Trophoblast cell (in vitro differentiated cells and primary cell): ENCODE results near the gene NR2F6.

Experiments used
- DNase-seq, 2 donors: peaks; one replicate each; pipeline ENCODE4 v3.0.0-alpha.2; 2016
- H2AFZ ChIP-seq: 2 replicates; pipeline ENCODE4 v1.6.1; 2013; ENCODE audit warnings: low read length, moderate library complexity, mild to moderate bottlenecking; ENCODE audit not compliant: insufficient read depth, poor library complexity
- H2AK5ac ChIP-seq: 2 replicates; pipeline ENCODE4 v1.6.1; 2013; ENCODE audit warnings: mild to moderate bottlenecking, low read length
- H2BK120ac ChIP-seq: 2 replicates; pipeline ENCODE4 v1.6.1; 2013; ENCODE audit warnings: low read length, mild to moderate bottlenecking, moderate library complexity; ENCODE audit not compliant: insufficient read depth, poor library complexity
- H2BK12ac ChIP-seq: 2 replicates; pipeline ENCODE4 v1.6.1; 2013; ENCODE audit warnings: mild to moderate bottlenecking, low read length, moderate library complexity
- H2BK5ac ChIP-seq: 2 replicates; pipeline ENCODE4 v1.6.1; 2013; ENCODE audit warnings: low read length, low read depth, moderate library complexity, mild to moderate bottlenecking; ENCODE audit not compliant: poor library complexity
- H3K14ac ChIP-seq: 2 replicates; pipeline ENCODE4 v1.6.1; 2013; ENCODE audit warnings: mild to moderate bottlenecking, low read length
- H3K18ac ChIP-seq: 2 replicates; pipeline ENCODE4 v1.6.1; 2013; ENCODE audit warnings: mild to moderate bottlenecking, low read length
- H3K23ac ChIP-seq: 2 replicates; pipeline ENCODE4 v1.6.1; 2013; ENCODE audit warnings: low read length
- H3K27ac ChIP-seq: 2 replicates; pipeline ENCODE4 v1.5.1; 2013; ENCODE audit warnings: low read depth, mild to moderate bottlenecking, inconsistent platforms, low read length, moderate library complexity
- H3K27me3 ChIP-seq: 2 replicates; pipeline ENCODE4 v1.6.1; 2013; ENCODE audit warnings: inconsistent platforms, mild to moderate bottlenecking, low read length, moderate library complexity; ENCODE audit not compliant: insufficient read depth
- H3K36me3 ChIP-seq, 2 experiments: 1 replicate in 1 of 2; 2 replicates in 1 of 2; pipeline ENCODE4 v1.6.1; 2013; ENCODE audit warnings: low read length in 2 of 2, mild to moderate bottlenecking in 2 of 2, moderate library complexity in 1 of 2; ENCODE audit not compliant: insufficient read depth in 2 of 2, control insufficient read depth in 1 of 2
- H3K4ac ChIP-seq: 2 replicates; pipeline ENCODE4 v1.6.1; 2013; ENCODE audit warnings: low read depth, mild to moderate bottlenecking, low read length, moderate library complexity
- H3K4me1 ChIP-seq, 2 experiments: 1 replicate in 1 of 2; 2 replicates in 1 of 2; pipeline ENCODE4 v1.6.1; 2013; ENCODE audit warnings: low read length in 2 of 2, mild to moderate bottlenecking in 2 of 2, moderate library complexity in 1 of 2; ENCODE audit not compliant: insufficient read depth in 2 of 2, control insufficient read depth in 1 of 2
- H3K4me2 ChIP-seq: 2 replicates; pipeline ENCODE4 v1.6.1; 2013; ENCODE audit warnings: inconsistent platforms, mild to moderate bottlenecking, low read length, moderate library complexity
- H3K4me3 ChIP-seq: 2 replicates; pipeline ENCODE4 v1.5.1; 2013; ENCODE audit warnings: mild to moderate bottlenecking, low read depth, low read length, inconsistent platforms
- H3K79me1 ChIP-seq: one replicate; pipeline ENCODE4 v1.6.1; 2013; ENCODE audit warnings: low read length
- H3K79me2 ChIP-seq: 2 replicates; pipeline ENCODE4 v1.6.1; 2013; ENCODE audit warnings: low read length, mild to moderate bottlenecking; ENCODE audit not compliant: control insufficient read depth, insufficient read depth, poor library complexity
- H3K9ac ChIP-seq: 2 replicates; pipeline ENCODE4 v1.6.1; 2013; ENCODE audit warnings: mild to moderate bottlenecking, low read length
- H3K9me3 ChIP-seq: 2 replicates; pipeline ENCODE4 v1.6.1; 2013; ENCODE audit warnings: low read depth, mild to moderate bottlenecking, control low read depth, inconsistent platforms, low read length; ENCODE audit not compliant: insufficient read depth
- H4K12ac ChIP-seq: 2 replicates; pipeline ENCODE4 v1.6.1; 2013; ENCODE audit warnings: low read depth, mild to moderate bottlenecking, low read length, moderate library complexity
- H4K8ac ChIP-seq: 2 replicates; pipeline ENCODE4 v1.6.1; 2013; ENCODE audit warnings: low read depth, mild to moderate bottlenecking, low read length, moderate library complexity
- H4K91ac ChIP-seq: one replicate; pipeline ENCODE4 v1.6.1; 2013; ENCODE audit warnings: low read depth, mild to moderate bottlenecking, low read length, moderate library complexity
- WGBS: extraction: QIAGEN DNeasy Blood & Tissue Kit; methylation state at CpG from one replicate; pipeline ENCODE4 v1.1.7; 2013; ENCODE audit warnings: missing lambda C conversion rate; ENCODE audit not compliant: insufficient read length, insufficient coverage; ENCODE audit errors: extremely low coverage; 5-methylcytosine and 5-hydroxymethylcytosine counted together

Gene NR2F6

GRCh38 chr19:17209126-17210036 is 36.3 kb downstream of the NR2F6 start:
- Histone ChIP-seq H3K4me3 (peak overlapping the region; percentile 20), H4K91ac (no peak overlapping the region), H3K4ac (no peak overlapping the region), H3K9ac (no peak overlapping the region), H3K36me3 (peaks cover 74 to 76% of the 10 kb centered on the region in 2 experiments), H3K27ac (no peak overlapping the region), H3K4me1 (peaks cover 1 to 2% of the 10 kb centered on the region in 2 experiments), H2BK5ac (no peak overlapping the region), H3K4me2 (no peak overlapping the region), H2AFZ (no peak overlapping the region), H2BK120ac (no peak overlapping the region), H4K8ac (no peak overlapping the region), H3K79me1 (peaks cover under 1% of the 10 kb centered on the region), H3K9me3 (peaks cover under 1% of the 10 kb centered on the region), H2BK12ac (no peak overlapping the region), H3K14ac (no peak overlapping the region), H3K18ac (no peak overlapping the region), H3K23ac (no peak overlapping the region), H3K79me2 (no peaks in the 10 kb centered on the region), H3K27me3 (no peaks in the 10 kb centered on the region), H4K12ac (no peak overlapping the region), H2AK5ac (no peak overlapping the region)
- peak; percentile 48 to 54 for DNase-seq
- no CpG with 5 or more reads among the region's 28 CpGs for WGBS

DNA sequence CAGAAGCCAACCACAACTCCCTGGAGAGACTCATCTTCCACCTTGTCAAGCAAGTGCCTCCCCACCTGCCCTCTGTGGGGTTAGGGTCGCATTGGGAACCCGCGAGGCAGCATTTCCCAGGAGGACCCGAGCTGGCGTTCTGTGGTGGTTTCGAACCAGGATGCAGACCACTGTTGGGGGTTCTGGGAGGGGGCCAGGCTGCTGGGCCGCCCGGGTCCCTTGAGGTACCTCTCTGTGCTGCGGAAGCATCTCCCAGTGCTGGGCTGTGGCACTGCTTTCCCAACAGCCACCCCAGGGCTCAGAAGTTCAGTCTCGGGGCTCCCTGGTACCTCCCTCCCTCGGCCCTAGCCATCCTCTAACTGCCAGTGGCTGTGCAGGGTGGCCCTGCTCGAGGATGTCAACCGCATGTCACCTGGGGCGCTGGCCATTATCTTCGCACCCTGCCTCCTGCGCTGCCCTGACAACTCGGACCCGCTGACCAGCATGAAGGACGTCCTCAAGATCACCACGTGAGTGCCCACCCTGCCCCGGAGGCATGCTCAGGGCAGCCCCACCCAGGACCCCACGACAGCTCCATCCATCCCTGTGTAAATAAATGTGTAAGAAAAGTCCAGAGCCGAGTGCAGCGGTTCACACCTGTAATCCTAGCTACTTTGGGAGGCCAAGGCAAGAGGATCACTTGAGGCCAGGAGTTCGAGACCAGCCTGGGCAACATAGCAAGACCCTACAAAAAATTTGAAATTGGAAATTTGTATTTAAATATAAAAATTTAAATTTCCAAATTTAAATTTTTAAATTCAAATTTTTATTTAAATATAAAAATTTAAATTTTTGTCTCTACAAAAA is 38.8 kb downstream of the NR2F6 start:
- no peak for DNase-seq
- Histone ChIP-seq H2BK12ac (no peak overlapping the region), H3K23ac (no peak overlapping the region), H3K4me3 (no peak overlapping the region), H3K18ac (no peak overlapping the region), H3K79me2 (no peaks in the 10 kb centered on the region), H3K27ac (no peak overlapping the region), H2BK120ac (no peak overlapping the region), H2AK5ac (no peak overlapping the region), H3K4me2 (no peak overlapping the region), H3K4me1 (no peaks in the 10 kb centered on the region), H3K79me1 (no peaks in the 10 kb centered on the region), H3K9ac (no peak overlapping the region), H3K4ac (no peak overlapping the region), H3K14ac (no peak overlapping the region), H2BK5ac (no peak overlapping the region), H2AFZ (no peak overlapping the region), H4K12ac (no peak overlapping the region), H3K36me3 (peaks cover 80% of the 10 kb centered on the region in 2 experiments), H3K27me3 (no peaks in the 10 kb centered on the region), H3K9me3 (peaks cover 3% of the 10 kb centered on the region), H4K91ac (no peak overlapping the region), H4K8ac (no peak overlapping the region)
- WGBS, result no CpG with 5 or more reads among the region's 25 CpGs

DNA sequence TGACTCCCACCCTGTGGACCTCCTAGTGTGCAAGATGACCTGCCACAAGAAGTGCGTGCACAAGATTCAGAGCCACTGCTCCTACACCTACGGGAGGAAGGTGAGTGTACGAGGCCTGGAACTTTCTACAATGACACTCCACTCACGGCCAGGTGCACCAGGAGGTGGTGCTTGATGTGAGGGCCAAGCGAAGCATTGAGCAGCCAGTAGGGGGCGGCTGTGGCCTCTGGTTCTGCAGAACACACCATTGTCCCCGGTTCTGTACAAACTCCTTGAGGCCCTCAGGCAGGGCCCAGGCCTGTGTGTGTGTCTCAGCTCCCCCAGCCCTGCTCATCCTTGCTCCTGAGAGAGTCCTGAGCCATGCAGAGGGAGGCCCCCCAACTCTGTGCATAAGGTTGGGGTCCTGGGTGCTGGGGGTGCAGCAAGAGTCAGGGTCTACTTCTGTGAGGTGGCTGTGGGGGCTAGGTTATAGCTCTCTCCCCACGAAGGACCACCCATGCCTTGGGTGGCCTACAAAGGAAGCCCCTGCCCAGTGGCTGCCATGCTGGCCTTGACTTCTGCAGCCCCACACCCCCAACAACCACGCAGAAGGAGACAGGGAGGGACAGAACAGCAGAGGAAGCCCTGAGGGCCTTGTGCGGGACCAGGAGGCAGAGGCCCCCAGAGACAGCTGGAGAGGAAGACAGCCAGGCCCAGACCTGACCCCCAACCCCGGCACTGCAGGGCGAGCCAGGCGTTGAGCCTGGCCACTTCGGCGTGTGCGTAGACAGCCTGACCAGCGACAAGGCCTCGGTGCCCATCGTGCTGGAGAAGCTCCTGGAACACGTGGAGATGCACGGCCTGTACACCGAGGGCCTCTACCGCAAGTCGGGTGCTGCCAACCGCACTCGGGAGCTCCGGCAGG is 40.2 kb downstream of the NR2F6 start:
- no peak overlapping the region for H3K27ac ChIP-seq
- no peak overlapping the region for H3K9ac ChIP-seq
- H3K4me3 ChIP-seq, result no peak overlapping the region
- H3K9me3 ChIP-seq, result peaks cover 6% of the 10 kb centered on the region
- no peaks in the 10 kb centered on the region for H3K27me3 ChIP-seq
- H4K12ac ChIP-seq, result peak overlapping the region; percentile 9
- H3K4me1 ChIP-seq, result no peaks in the 10 kb centered on the region
- H4K91ac ChIP-seq, result no peak overlapping the region
- H3K79me1 ChIP-seq, result no peaks in the 10 kb centered on the region
- no CpG with 5 or more reads among the region's 27 CpGs for WGBS
- H2AFZ ChIP-seq, result no peak overlapping the region
- H2BK120ac ChIP-seq, result no peak overlapping the region
- H3K4me2 ChIP-seq, result no peak overlapping the region
- H2AK5ac ChIP-seq, result no peak overlapping the region
- H2BK12ac ChIP-seq, result no peak overlapping the region
- DNase-seq, result peak; percentile 70 to 77
- H3K79me2 ChIP-seq, result no peaks in the 10 kb centered on the region
- no peak overlapping the region for H2BK5ac ChIP-seq
- H3K23ac ChIP-seq, result no peak overlapping the region
- H3K36me3 ChIP-seq, result peaks cover 80% of the 10 kb centered on the region in 2 experiments
- H4K8ac ChIP-seq, result no peak overlapping the region
- H3K14ac ChIP-seq, result no peak overlapping the region
- no peak overlapping the region for H3K18ac ChIP-seq
- H3K4ac ChIP-seq, result no peak overlapping the region

GRCh38 chr19:17202713-17203112 is 43.0 kb downstream of the NR2F6 start:
- Histone ChIP-seq H2BK5ac (no peak overlapping the region), H3K14ac (no peak overlapping the region), H2AFZ (no peak overlapping the region), H3K4me2 (no peak overlapping the region), H2AK5ac (no peak overlapping the region), H3K27ac (no peak overlapping the region), H3K9ac (no peak overlapping the region), H3K4me1 (no peaks in the 10 kb centered on the region), H3K27me3 (no peaks in the 10 kb centered on the region), H3K4me3 (peak overlapping the region; percentile 20), H4K91ac (no peak overlapping the region), H3K79me1 (no peaks in the 10 kb centered on the region), H3K18ac (no peak overlapping the region), H2BK12ac (no peak overlapping the region), H3K79me2 (no peaks in the 10 kb centered on the region), H3K4ac (no peak overlapping the region), H3K23ac (no peak overlapping the region), H2BK120ac (no peak overlapping the region), H4K12ac (no peak overlapping the region), H3K9me3 (peaks cover 7% of the 10 kb centered on the region), H4K8ac (no peak overlapping the region), H3K36me3 (peaks cover 79 to 82% of the 10 kb centered on the region in 2 experiments)
- no peak for DNase-seq
- no CpG with 5 or more reads among the region's 17 CpGs for WGBS
